HG03103 (cell line): ENCODE measurements around the gene TNF.

Experiments
- ATAC-seq: cut with Tn5 transposase; IDR thresholded peaks from one replicate; pipeline ENCODE4 v1.9.1; 2021; ENCODE audit warnings: low read depth; ENCODE audit not compliant: unreplicated experiment

Gene TNF

GRCh38 chr6:31575335-31575901, at the start of gene TNF:
Gene TNF, plus strand, starts transcription at chr6:31575565. Its CDS starts 177 bp downstream, at chr6:31575742.
- no peak for ATAC-seq

- ATAC-seq = no peak
These were observed 49.3 kb upstream of the TNF start for GRCh38 chr6:31525932-31526591.

GRCh38 chr6:31528307-31528777, 47.0 kb upstream of the TNF start:
- ATAC-seq = no peak

GRCh38 chr6:31528821-31529328, 46.5 kb upstream of the TNF start, which contains the start of gene MCCD1:
Gene MCCD1, plus strand, starts transcription at chr6:31528962. Its CDS starts 53 bp downstream, at chr6:31529015.
- no peak for ATAC-seq

GRCh38 chr6:31529329-31530150, 45.8 kb upstream of the TNF start:
- no peak for ATAC-seq

GRCh38 chr6:31530659-31531058, 44.7 kb upstream of the TNF start:
- ATAC-seq = no peak

GRCh38 chr6:31531162-31531561, 44.2 kb upstream of the TNF start:
- no peak for ATAC-seq

GRCh38 chr6:31531771-31532643, 43.4 kb upstream of the TNF start:
- ATAC-seq = no peak

GRCh38 chr6:31532644-31533454, 42.5 kb upstream of the TNF start:
- ATAC-seq = no peak

- no peak for ATAC-seq
These were observed 41.9 kb upstream of the TNF start for GRCh38 chr6:31533455-31533841.

GRCh38 chr6:31534011-31534410, 41.4 kb upstream of the TNF start:
- no peak for ATAC-seq

GRCh38 chr6:31534521-31535040, 40.8 kb upstream of the TNF start:
- no peak for ATAC-seq

- no peak for ATAC-seq
These were observed 39.6 kb upstream of the TNF start for GRCh38 chr6:31535538-31536324.

GRCh38 chr6:31538805-31539400, 36.5 kb upstream of the TNF start:
- ATAC-seq = no peak

GRCh38 chr6:31540640-31541039, 34.7 kb upstream of the TNF start:
- no peak for ATAC-seq

- ATAC-seq = peak; percentile 18
These were observed 34.2 kb upstream of the TNF start for GRCh38 chr6:31541059-31541657.

- ATAC-seq = peak; percentile 56
These were observed 33.5 kb upstream of the TNF start, which contains the start of gene DDX39B for GRCh38 chr6:31541658-31542521. Gene DDX39B, minus strand, starts transcription at chr6:31542003. Its CDS starts 1,471 bp downstream, at chr6:31540532.
